H1 (cell line): ENCODE measurements around the gene MAPK8IP3. TPM values are rescaled to one million over a fixed set of nuclear protein-coding genes. Genes with fewer than 3 reads are reported as not detected.

ENCODE experiments used
- ATF2 ChIP-seq: IDR thresholded peaks from 2 replicates; pipeline ENCODE4 v1.6.1; 2012; ENCODE audit warnings: low read length, inconsistent platforms
- ATF3 ChIP-seq: IDR thresholded peaks from 2 replicates; pipeline ENCODE4 v1.6.1; 2011; ENCODE audit warnings: low read depth, mild to moderate bottlenecking, low read length; ENCODE audit not compliant: insufficient read depth
- BACH1 ChIP-seq: IDR thresholded peaks from 2 replicates; pipeline ENCODE4 v1.6.1; 2012; ENCODE audit warnings: low read length, improper control_type of control experiment
- CBX8 ChIP-seq: fragments of 300-800, 300-1000 bp; sonication (generic); IDR thresholded peaks from 2 replicates; pipeline ENCODE4 v1.7.1; 2016; ENCODE audit warnings: low read depth, low read length, borderline replicate concordance
- CTBP2 ChIP-seq: IDR thresholded peaks from 2 replicates; pipeline ENCODE4 v1.7.0; 2011; ENCODE audit warnings: borderline replicate concordance, mild to moderate bottlenecking, moderate library complexity, mixed read lengths, low read length; ENCODE audit not compliant: insufficient read depth, insufficient read length
- EGR1 ChIP-seq: IDR thresholded peaks from 2 replicates; pipeline ENCODE4 v1.6.1; 2011; ENCODE audit warnings: low read depth, low read length, borderline replicate concordance
- EP300 ChIP-seq, 2 experiments: IDR thresholded peaks; 1 replicate in 1 of 2; 2 replicates in 1 of 2; pipeline ENCODE4 v1.6.1; 2011 to 2012; ENCODE audit warnings: low read depth in 2 of 2, low read length in 2 of 2, mild to moderate bottlenecking in 2 of 2, borderline replicate concordance in 1 of 2, inconsistent platforms in 1 of 2, moderate library complexity in 1 of 2
- KDM1A ChIP-seq: fragments of 200-600, 300-600 bp; sonication (generic); IDR thresholded peaks from 2 replicates; pipeline ENCODE4 v1.7.1; 2016; ENCODE audit warnings: mild to moderate bottlenecking, low read length, borderline replicate concordance
- KDM5A ChIP-seq: fragments of 200-600 bp; IDR thresholded peaks from 2 replicates; pipeline ENCODE4 v1.7.1; 2012; ENCODE audit warnings: mild to moderate bottlenecking, low read length, inconsistent platforms, mixed read lengths
- NANOG ChIP-seq: IDR thresholded peaks from 2 replicates; pipeline ENCODE4 v1.6.1; 2011; ENCODE audit warnings: low read length, low read depth, mild to moderate bottlenecking, inconsistent platforms; ENCODE audit not compliant: insufficient read depth, poor library complexity, severe bottlenecking
- POLR2AphosphoS5 ChIP-seq: IDR thresholded peaks from 2 replicates; pipeline ENCODE4 v1.6.1; 2011; ENCODE audit warnings: low read depth, low read length
- POU5F1 ChIP-seq: IDR thresholded peaks from 2 replicates; pipeline ENCODE4 v1.6.1; 2011; ENCODE audit warnings: low read depth, mild to moderate bottlenecking, low read length, moderate library complexity
- RFX5 ChIP-seq: IDR thresholded peaks from 2 replicates; pipeline ENCODE4 v1.6.1; 2011; ENCODE audit warnings: low read depth, low read length, improper control_type of control experiment, borderline replicate concordance
- SAP30 ChIP-seq: fragments of 300-600 bp; sonication (generic); IDR thresholded peaks from 2 replicates; pipeline ENCODE4 v1.7.1; 2012; ENCODE audit warnings: low read length, moderate library complexity, mild to moderate bottlenecking, inconsistent platforms; ENCODE audit not compliant: insufficient read depth, insufficient replicate concordance
- SIN3A ChIP-seq, 2 experiments: IDR thresholded peaks in 1 of 2; conservative IDR thresholded peaks in 1 of 2; 2 replicates each; pipeline ENCODE4 v1.6.1; 2011 to 2012; ENCODE audit warnings: low read length in 2 of 2, improper control_type of control experiment in 1 of 2, low read depth in 1 of 2, mild to moderate bottlenecking in 1 of 2
- SIX5 ChIP-seq: IDR thresholded peaks from 2 replicates; pipeline ENCODE4 v1.6.1; 2011; ENCODE audit warnings: mild to moderate bottlenecking, low read depth, low read length
- SP4 ChIP-seq: IDR thresholded peaks from 2 replicates; pipeline ENCODE4 v1.6.1; 2012; ENCODE audit warnings: low read length, inconsistent platforms
- TAF7 ChIP-seq: optimal IDR thresholded peaks from 2 replicates; pipeline ENCODE3; 2011; ENCODE audit warnings: low read depth, mild to moderate bottlenecking, inconsistent platforms, low read length, moderate library complexity, borderline replicate concordance
- TCF12 ChIP-seq: IDR thresholded peaks from 2 replicates; pipeline ENCODE4 v1.6.1; 2011; ENCODE audit warnings: low read depth, mild to moderate bottlenecking, low read length
- TEAD4 ChIP-seq: IDR thresholded peaks from 2 replicates; pipeline ENCODE4 v1.6.1; 2012; ENCODE audit warnings: low read depth, low read length, inconsistent platforms, mixed read lengths
- YY1 ChIP-seq: IDR thresholded peaks from 2 replicates; pipeline ENCODE4 v1.6.1; 2011; ENCODE audit warnings: low read depth, mild to moderate bottlenecking, low read length
- ZNF274 ChIP-seq: IDR thresholded peaks from 2 replicates; pipeline ENCODE4 v1.7.0; 2012; ENCODE audit warnings: low read length, borderline replicate concordance; ENCODE audit errors: extremely low read depth
- polyA plus RNA-seq, 7 experiments: library from polyadenylated mRNA; depleted of rRNA in 3 of 7; stranded (reverse) in 5 of 7; unstranded in 2 of 7; fragments of >200 nt in 5 of 7; fragments of 200-250 nt in 2 of 7; gene quantifications; 1 replicate in 5 of 7; 2 replicates in 1 of 7; 4 replicates in 1 of 7; pipeline versions ENCODE4 v1.2.1 to v1.2.3, GENCODE V29; 2011 to 2013; ENCODE audit warnings: missing spikeins in 2 of 7, mixed read lengths in 2 of 7
- total RNA-seq: library from RNA; stranded (reverse); fragmentation: NEBNext Ultra II Directional; extraction: Animal tissue kit (Norgen Biotek cat#: 25700); gene quantifications from 2 replicates; pipeline ENCODE4 v1.2.1, GENCODE V29; 2021

Gene MAPK8IP3
- total and polyA plus RNA-seq, 2 of the 8 experiments (the other 6 are each of a cell fraction or from before 2014, with no cell fraction given): 16.9 to 43.4 TPM

GRCh38 chr16:1677942-1678499 is 28.0 kb upstream of the MAPK8IP3 start, which contains the start of gene JPT2 (continued):
- TF ChIP-seq ATF3 (no peak), TEAD4 (no peak), TCF12 (peak; percentile 17; the same call in 1 of the 2 replicates), ZNF274 (no peak), NANOG (no peak), KDM1A (no peak), CBX8 (no peak), POLR2AphosphoS5 (peak; percentile 68; the same call in 1 of the 2 replicates), SIN3A (conservative IDR thresholded peaks at IDR 0.05 in 1 of 2, IDR thresholded peaks at IDR 0.05 in 1 of 2; ENCODE audit: low read depth in 1 of 2, low read length in 2 of 2) (0 out of 4 replicates have a peak, but pooled peaks of 1 of the 2 experiments have one; percentile 11), SP4 (peak; percentile 87), EP300 (IDR thresholded peaks at IDR 0.05; ENCODE audit: borderline replicate concordance in 1 of 2, low read depth in 2 of 2, low read length in 2 of 2) (no peak), BACH1 (no peak), TAF7 (no peak), KDM5A (no peak), ATF2 (no peak), SAP30 (no peak), YY1 (no peak), POU5F1 (no peak), RFX5 (no peak), EGR1 (no peak), SIX5 (no peak), CTBP2 (no peak)
